PFSK-1 (cell line): ENCODE measurements around the gene MED15.

Source experiments
- POLR2AphosphoS5 ChIP-seq: IDR thresholded peaks from 2 replicates; pipeline ENCODE4 v1.6.1; 2012; ENCODE audit warnings: low read depth, mild to moderate bottlenecking, control low read depth, low read length, moderate library complexity
- TAF1 ChIP-seq: IDR thresholded peaks from 2 replicates; pipeline ENCODE4 v1.6.1; 2012; ENCODE audit warnings: low read length, control low read depth, borderline replicate concordance; ENCODE audit not compliant: insufficient read depth
- TF ChIP-seq, protein P1 (sequence below), 2 experiments: IDR thresholded peaks; 2 replicates each; pipeline versions ENCODE4 v1.6.1 to v1.8.0; 2011 to 2012; ENCODE audit warnings: low read depth in 2 of 2, low read length in 2 of 2, control low read depth in 1 of 2, inconsistent platforms in 1 of 2, mild to moderate bottlenecking in 1 of 2, moderate library complexity in 1 of 2; ENCODE audit not compliant: insufficient read depth in 1 of 2

DNA sequence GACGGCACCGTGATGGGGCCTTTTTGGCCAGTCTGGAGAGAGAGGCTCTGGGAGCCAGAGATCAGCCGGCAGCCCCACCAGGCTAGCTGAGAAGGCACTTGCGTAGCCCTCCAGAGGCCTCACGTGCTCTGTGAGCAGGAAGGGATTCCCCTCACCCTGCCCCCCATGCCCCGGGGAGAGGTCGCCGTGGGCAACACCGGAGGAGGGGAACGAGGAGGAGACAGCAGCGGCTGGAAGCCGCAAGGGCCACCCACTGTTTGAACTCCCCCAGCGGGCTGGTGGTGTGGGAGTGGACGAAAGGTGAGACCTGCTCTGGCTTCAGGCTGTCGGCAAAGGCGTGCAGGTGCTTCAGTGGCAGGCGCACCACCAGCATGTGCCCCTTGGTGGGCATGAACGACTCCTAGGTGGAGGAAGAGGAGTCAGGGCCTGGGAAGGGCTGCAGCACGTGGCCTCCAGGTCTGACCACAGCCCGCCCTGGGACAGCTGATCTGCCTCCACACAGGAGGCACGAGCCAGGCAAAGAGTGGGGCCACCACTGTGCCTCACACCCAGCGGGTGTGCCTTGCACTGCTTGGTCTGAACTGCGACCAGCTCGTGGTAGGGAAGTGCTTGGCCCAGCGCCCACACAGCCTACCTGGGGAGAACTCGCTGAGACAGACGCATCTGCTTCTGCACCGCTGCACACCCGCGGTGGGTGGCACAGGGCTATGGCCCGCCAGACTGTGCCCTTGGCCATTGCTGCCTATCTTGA is 99.9 kb downstream of the MED15 start:
- TF ChIP-seq TAF1 (no peak), POLR2AphosphoS5 (no peak)
- TF ChIP-seq, protein P1, sequence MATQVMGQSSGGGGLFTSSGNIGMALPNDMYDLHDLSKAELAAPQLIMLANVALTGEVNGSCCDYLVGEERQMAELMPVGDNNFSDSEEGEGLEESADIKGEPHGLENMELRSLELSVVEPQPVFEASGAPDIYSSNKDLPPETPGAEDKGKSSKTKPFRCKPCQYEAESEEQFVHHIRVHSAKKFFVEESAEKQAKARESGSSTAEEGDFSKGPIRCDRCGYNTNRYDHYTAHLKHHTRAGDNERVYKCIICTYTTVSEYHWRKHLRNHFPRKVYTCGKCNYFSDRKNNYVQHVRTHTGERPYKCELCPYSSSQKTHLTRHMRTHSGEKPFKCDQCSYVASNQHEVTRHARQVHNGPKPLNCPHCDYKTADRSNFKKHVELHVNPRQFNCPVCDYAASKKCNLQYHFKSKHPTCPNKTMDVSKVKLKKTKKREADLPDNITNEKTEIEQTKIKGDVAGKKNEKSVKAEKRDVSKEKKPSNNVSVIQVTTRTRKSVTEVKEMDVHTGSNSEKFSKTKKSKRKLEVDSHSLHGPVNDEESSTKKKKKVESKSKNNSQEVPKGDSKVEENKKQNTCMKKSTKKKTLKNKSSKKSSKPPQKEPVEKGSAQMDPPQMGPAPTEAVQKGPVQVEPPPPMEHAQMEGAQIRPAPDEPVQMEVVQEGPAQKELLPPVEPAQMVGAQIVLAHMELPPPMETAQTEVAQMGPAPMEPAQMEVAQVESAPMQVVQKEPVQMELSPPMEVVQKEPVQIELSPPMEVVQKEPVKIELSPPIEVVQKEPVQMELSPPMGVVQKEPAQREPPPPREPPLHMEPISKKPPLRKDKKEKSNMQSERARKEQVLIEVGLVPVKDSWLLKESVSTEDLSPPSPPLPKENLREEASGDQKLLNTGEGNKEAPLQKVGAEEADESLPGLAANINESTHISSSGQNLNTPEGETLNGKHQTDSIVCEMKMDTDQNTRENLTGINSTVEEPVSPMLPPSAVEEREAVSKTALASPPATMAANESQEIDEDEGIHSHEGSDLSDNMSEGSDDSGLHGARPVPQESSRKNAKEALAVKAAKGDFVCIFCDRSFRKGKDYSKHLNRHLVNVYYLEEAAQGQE (IDR thresholded peaks at IDR 0.05; ENCODE audit: insufficient read depth in 1 of 2, low read depth in 2 of 2, low read length in 2 of 2), result no peak
